DOHH2 (cell line): ENCODE results near the gene PRR15.

Source experiments
- H3F3A ChIP-seq: fragments of 200-600 bp; sonication (generic), shearing (Covaris generic); 2 replicates; pipeline ENCODE4 v1.6.0; 2016; ENCODE audit warnings: antibody characterized with exemption, mild to moderate bottlenecking; ENCODE audit not compliant: control insufficient read depth, insufficient read depth
- H3K27ac ChIP-seq: fragments of 200-600 bp; sonication (generic); 2 replicates; pipeline ENCODE4 v1.5.1; 2014; ENCODE audit warnings: low read depth, mild to moderate bottlenecking, low read length, moderate library complexity
- H3K27me3 ChIP-seq: fragments of 200-600 bp; sonication (generic); 2 replicates; pipeline ENCODE4 v1.6.1; 2014; ENCODE audit warnings: mild to moderate bottlenecking, low read length, mixed read lengths; ENCODE audit not compliant: control insufficient read depth
- H3K36me3 ChIP-seq: fragments of 200-600 bp; sonication (generic); 2 replicates; pipeline ENCODE4 v1.6.1; 2014; ENCODE audit warnings: mild to moderate bottlenecking, low read length, moderate library complexity, mixed read lengths; ENCODE audit not compliant: control insufficient read depth
- H3K4me1 ChIP-seq: fragments of 200-600 bp; sonication (generic); 2 replicates; pipeline ENCODE4 v1.6.1; 2014; ENCODE audit warnings: mild to moderate bottlenecking, low read length, mixed read lengths; ENCODE audit not compliant: control insufficient read depth
- H3K4me2 ChIP-seq: fragments of 200-600 bp; sonication (generic); 2 replicates; pipeline ENCODE4 v1.6.0; 2014; ENCODE audit warnings: mild to moderate bottlenecking, low read length, moderate library complexity
- H3K4me3 ChIP-seq: fragments of 200-600 bp; sonication (generic); 2 replicates; pipeline ENCODE4 v1.5.1; 2014; ENCODE audit warnings: mild to moderate bottlenecking, low read length, mixed read lengths
- H3K79me2 ChIP-seq: fragments of 200-600 bp; sonication (generic); 2 replicates; pipeline ENCODE4 v1.6.1; 2014; ENCODE audit warnings: mild to moderate bottlenecking, low read length, mixed read lengths; ENCODE audit not compliant: control insufficient read depth
- H3K9me2 ChIP-seq: fragments of 200-600 bp; sonication (generic); replicated peaks from 2 replicates; pipeline ENCODE4 v1.6.1; 2014; ENCODE audit warnings: mild to moderate bottlenecking, low read length, mixed read lengths; ENCODE audit not compliant: control insufficient read depth
- H3K9me3 ChIP-seq: fragments of 200-600 bp; sonication (generic); 2 replicates; pipeline ENCODE4 v1.6.1; 2014; ENCODE audit warnings: antibody characterized with exemption, low read length, mixed read lengths; ENCODE audit not compliant: control insufficient read depth, insufficient read depth
- H4K20me1 ChIP-seq: fragments of 200-600 bp; sonication (generic); 2 replicates; pipeline ENCODE4 v1.6.0; 2014; ENCODE audit warnings: low read depth, mild to moderate bottlenecking, antibody characterized with exemption, low read length, moderate library complexity; ENCODE audit not compliant: control insufficient read depth, insufficient read depth
- EZH2phosphoT487 ChIP-seq: fragments of 200-600 bp; sonication (generic); IDR thresholded peaks from 2 replicates; pipeline ENCODE4 v1.6.1; 2017; ENCODE audit warnings: borderline replicate concordance, mild to moderate bottlenecking, antibody characterized with exemption, low read length, moderate library complexity, mixed read lengths
- TF ChIP-seq, protein P1 (sequence below): fragments of 200-600 bp; sonication (generic); IDR thresholded peaks from one replicate; pipeline ENCODE4 v1.5.1; 2014; ENCODE audit warnings: antibody characterized with exemption, mild to moderate bottlenecking, low read depth, low read length; ENCODE audit not compliant: poor library complexity, severe bottlenecking

Gene PRR15

DNA sequence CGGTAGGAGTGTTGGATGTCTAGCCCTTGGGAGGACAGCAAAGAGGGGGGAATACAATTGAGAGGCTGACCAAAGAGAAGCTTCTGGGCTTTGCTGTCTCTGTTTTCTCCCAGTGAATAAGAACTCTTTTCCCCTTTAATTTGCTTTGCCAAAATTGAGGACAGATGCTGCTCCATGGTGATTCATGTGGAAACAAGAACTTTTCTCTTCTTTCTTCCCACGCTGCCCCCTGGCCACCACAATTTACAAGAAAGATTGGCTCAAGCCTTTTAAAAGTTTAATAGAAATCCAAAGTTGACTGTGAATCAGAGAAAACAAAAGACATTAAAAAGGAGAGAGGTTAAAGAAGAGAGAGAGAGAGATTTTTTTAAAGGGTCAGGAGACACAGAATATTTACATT lies 49.0 kb downstream of the PRR15 start:
- H4K20me1 ChIP-seq = no peaks in the 10 kb centered on the region
- no peaks in the 10 kb centered on the region for H3K4me1 ChIP-seq
- no peak overlapping the region for H3K4me3 ChIP-seq
- no peaks in the 10 kb centered on the region for H3K36me3 ChIP-seq
- H3K9me3 ChIP-seq = no peaks in the 10 kb centered on the region
- no peaks in the 10 kb centered on the region for H3K79me2 ChIP-seq
- TF ChIP-seq, protein P1, sequence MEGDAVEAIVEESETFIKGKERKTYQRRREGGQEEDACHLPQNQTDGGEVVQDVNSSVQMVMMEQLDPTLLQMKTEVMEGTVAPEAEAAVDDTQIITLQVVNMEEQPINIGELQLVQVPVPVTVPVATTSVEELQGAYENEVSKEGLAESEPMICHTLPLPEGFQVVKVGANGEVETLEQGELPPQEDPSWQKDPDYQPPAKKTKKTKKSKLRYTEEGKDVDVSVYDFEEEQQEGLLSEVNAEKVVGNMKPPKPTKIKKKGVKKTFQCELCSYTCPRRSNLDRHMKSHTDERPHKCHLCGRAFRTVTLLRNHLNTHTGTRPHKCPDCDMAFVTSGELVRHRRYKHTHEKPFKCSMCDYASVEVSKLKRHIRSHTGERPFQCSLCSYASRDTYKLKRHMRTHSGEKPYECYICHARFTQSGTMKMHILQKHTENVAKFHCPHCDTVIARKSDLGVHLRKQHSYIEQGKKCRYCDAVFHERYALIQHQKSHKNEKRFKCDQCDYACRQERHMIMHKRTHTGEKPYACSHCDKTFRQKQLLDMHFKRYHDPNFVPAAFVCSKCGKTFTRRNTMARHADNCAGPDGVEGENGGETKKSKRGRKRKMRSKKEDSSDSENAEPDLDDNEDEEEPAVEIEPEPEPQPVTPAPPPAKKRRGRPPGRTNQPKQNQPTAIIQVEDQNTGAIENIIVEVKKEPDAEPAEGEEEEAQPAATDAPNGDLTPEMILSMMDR = no peak
- TF ChIP-seq EZH2phosphoT487 = no peak
- H3K27ac ChIP-seq = no peak overlapping the region
- no peak overlapping the region for H3K4me2 ChIP-seq
- no peaks in the 10 kb centered on the region for H3F3A ChIP-seq
- no peaks in the 10 kb centered on the region for H3K9me2 ChIP-seq
- H3K27me3 ChIP-seq = no peaks in the 10 kb centered on the region

DNA sequence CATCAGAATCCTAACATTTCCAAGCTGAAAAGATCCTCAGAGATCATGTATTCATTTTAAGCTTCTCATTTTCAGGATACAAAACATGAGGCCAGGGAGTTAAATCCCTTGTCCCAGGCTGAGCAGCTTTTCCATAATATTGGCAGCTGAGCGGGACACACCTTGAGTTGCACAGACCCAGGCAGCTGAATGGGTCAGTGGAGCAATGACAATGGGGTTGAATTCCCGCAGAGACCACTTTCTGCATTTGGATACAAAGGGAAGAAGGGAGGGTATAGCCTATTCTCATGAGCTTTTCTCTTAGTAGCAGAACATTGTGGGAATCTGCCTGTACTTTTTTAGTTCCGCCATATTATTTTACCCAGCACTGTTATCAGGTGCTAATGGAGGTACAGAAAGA lies 49.5 kb downstream of the PRR15 start:
- no peak overlapping the region for H3K4me2 ChIP-seq
- no peak overlapping the region for H3K27ac ChIP-seq
- H3K36me3 ChIP-seq = no peaks in the 10 kb centered on the region
- H3K27me3 ChIP-seq = no peaks in the 10 kb centered on the region
- no peaks in the 10 kb centered on the region for H4K20me1 ChIP-seq
- H3K9me2 ChIP-seq = no peaks in the 10 kb centered on the region
- H3F3A ChIP-seq = no peaks in the 10 kb centered on the region
- no peaks in the 10 kb centered on the region for H3K4me1 ChIP-seq
- H3K79me2 ChIP-seq = no peaks in the 10 kb centered on the region
- H3K4me3 ChIP-seq = no peak overlapping the region
- no peaks in the 10 kb centered on the region for H3K9me3 ChIP-seq
- TF ChIP-seq, protein P1 = no peak
- TF ChIP-seq EZH2phosphoT487 = no peak

DNA sequence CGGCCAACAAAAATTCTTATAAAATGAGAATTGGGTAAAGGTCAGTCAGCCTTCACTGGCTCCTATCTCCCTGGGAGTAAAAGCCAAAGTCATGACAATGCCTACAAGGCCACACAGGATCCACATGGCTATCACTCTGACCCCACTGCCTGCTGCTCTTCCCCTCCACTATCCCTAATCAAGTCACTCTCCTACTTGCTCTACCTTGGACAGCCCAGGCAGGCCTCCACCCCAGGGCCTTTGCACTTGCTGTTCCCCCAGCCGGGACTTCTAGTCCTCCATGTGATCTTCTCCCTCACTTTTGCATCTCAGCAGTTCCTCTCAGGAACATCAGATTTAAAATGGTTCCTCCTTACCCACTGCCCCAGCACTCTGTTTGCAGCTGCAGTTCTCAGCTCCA lies 50.6 kb downstream of the PRR15 start:
- Histone ChIP-seq H3K4me2 (no peak overlapping the region), H3K4me1 (no peaks in the 10 kb centered on the region), H3K9me2 (no peaks in the 10 kb centered on the region), H3K27me3 (no peaks in the 10 kb centered on the region), H3K4me3 (no peak overlapping the region), H3K79me2 (no peaks in the 10 kb centered on the region), H3K9me3 (no peaks in the 10 kb centered on the region), H3K36me3 (no peaks in the 10 kb centered on the region), H3F3A (no peaks in the 10 kb centered on the region), H4K20me1 (no peaks in the 10 kb centered on the region), H3K27ac (no peak overlapping the region)
- TF ChIP-seq EZH2phosphoT487 = no peak
- TF ChIP-seq, protein P1 = no peak
